Stimulated activated CD4-positive, alpha-beta T cell treated with anti-CD3 and anti-CD28 coated beads, Interleukin-1b, Interleukin-23, amount 100 ng/mL, for 4 hours (primary cell): ENCODE results near the gene CACNA1C.
A peak's percentile ranks its signal among the peaks of the same experiment; 100 is the strongest.

Experiments
- DNase-seq, 2 donors: peaks; one replicate each; pipeline ENCODE4 v3.0.0-alpha.2; 2020; ENCODE audit warnings: low read depth in 2 of 2

The CACNA1C gene

DNA sequence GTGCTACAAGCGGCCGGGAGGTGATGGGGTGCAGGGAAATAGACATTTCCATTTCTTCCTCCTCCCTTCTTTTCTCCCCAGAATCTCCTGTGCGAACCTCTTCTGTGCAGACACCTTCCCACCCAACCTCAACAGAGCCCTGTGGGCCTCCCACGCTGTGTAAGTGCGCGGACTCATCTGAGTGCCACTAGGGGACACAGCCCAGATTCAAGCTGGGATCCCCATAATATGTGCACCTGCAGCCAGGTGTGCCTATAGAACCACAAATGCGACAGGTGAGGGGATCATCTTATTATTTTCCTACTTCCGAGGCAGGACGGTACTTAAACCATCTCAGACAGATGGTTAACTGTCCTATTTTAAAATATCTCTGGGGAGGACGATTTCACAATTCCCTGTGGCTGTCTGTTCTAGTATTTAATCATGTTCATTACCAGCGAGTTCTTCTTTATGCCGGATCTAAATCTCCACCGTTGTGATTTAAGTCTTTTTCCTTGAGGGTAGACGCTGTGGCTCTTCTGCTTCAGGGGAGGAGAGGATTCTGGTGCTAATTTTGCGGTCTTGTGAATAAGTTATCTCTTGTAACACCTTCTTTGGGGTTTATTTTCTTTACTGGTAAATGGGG lies 17.2 kb upstream of the CACNA1C start:
- DNase-seq = no peak

DNA sequence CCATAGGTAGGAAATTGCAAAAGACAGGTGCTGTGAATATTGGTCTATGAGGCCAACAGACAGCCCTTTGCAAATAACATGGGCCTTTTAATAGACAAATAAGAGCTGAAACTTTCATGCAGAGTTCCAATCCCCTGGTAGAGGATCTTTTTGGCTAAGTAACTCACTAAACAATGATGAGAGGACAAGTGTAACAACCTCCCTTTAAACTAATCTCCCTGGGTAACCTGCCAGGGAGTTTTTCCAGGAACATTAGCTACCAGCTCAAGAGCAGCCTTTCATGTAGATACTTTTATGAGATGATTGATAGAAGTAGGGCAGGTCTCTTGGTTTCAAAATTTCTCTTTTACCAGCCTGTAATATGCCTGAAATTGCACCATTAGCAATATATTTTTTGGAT lies 13.8 kb upstream of the CACNA1C start:
- no peak for DNase-seq

DNA sequence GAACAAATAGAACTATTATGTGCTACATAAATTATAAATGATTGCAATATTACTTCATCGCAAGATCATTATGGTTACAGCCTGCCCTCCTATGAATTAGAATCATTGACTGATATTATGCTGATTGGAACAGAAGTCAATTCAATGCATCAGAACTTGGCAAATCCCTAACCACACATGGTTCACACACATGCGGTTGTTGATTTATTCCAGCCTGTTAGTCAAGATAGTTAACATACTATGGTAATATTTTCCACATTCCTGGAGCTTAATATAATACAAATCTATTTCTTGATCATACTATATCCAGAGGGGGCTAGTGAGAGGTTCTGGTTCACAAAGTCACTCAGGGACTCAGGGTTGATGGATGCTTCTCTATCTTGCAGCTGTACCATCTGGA lies 9.7 kb upstream of the CACNA1C start:
- DNase-seq = no peak

DNA sequence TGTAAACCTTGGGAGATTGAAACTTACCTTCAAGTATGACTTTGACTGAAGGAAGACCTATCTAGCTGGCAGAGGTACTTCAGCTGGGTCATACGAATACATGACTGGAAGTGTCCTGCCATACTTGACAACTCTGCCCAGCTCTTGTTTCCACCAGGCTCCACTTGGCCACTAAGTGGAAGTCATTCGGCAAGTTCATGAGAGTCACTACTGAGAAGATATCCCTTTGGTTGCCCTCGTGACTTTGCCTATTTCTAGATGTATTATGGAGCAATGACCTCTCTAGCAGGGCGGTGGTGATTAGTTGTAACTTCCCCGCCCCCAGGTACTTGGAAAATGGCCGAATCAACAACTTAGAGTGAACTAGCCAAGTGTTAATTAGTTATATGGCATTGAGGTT lies 8.6 kb upstream of the CACNA1C start:
- DNase-seq = no peak

DNA sequence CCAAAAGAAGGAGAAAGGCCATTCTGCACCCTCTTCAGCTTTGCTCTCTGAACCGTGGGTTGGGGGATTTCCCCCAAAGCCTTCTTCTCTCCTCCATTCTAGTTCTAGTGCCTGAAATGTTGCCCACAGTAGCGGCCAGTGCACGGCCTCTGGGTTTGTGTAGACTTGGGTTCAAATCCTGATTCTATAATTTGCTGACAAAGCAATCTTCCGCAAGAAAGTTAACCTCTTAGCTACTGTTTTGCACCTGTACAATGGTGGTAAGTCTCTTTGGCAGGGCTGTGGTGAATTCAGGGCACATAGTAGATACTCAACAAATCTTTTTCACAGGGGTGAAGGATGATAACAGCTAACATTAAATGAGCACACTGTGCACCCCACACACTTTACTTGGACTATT lies 5.8 kb upstream of the CACNA1C start:
- DNase-seq = no peak

DNA sequence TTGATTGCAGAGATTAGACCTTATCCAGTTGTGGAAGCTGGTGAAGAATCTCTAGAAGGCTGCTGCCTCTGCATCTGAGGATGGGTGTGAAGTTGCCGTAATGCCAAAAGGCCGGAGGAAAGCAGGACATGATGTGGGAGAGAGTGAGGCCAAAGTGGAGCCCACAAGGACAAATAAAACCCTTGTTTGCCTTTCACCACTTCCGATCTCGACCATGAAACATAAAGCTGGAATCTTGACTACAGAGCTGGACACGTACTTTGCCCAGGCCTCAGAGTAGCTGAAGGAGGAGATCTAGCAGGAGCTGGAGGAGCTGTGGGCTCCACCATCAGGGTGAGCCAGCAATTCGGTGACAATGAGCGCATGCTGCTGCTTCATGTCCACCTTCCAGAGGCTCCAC lies 5.0 kb upstream of the CACNA1C start:
- no peak for DNase-seq

DNA sequence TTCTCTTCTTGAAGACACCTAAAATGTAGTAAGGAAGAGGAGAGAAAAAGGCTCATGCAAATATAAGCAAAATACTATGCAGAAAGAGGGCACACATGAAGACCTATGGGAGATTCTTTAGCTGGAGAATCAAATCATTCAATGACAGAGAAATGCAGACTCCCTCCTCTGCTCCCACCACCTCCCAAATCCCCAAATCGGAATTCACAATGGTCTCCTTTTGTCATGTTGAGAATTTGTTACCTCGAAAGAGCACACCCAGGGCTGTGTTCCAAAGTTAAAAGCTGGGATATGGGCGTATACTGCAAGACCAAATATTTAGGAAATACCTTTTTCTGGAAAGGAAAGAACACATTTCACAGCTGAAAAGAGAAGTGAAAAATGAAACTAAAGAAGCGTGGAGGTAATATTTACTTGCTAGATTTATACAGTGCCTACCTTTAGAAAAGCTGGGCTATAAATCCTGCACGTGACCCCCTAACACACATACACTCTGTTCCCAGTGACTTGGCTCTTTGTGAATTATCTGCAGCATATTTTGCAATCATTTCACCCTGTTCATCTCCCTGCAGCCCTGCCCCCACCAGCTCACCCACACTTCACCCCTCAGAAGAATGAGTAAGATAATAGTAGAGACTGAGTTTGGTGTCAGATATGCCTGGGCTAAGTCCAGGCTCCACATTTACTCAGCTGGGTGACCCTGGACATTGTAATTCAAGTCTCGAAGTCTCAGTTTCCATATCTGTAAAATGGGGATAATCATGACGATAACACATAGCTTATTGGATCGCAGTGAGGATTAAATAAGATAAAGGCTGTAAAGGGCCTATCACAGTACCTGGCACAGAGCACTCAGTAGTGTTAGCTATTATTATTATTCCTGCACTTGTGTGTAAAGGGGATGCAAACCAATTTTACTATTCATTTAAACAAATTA lies 2.9 kb upstream of the CACNA1C start:
- DNase-seq = no peak

DNA sequence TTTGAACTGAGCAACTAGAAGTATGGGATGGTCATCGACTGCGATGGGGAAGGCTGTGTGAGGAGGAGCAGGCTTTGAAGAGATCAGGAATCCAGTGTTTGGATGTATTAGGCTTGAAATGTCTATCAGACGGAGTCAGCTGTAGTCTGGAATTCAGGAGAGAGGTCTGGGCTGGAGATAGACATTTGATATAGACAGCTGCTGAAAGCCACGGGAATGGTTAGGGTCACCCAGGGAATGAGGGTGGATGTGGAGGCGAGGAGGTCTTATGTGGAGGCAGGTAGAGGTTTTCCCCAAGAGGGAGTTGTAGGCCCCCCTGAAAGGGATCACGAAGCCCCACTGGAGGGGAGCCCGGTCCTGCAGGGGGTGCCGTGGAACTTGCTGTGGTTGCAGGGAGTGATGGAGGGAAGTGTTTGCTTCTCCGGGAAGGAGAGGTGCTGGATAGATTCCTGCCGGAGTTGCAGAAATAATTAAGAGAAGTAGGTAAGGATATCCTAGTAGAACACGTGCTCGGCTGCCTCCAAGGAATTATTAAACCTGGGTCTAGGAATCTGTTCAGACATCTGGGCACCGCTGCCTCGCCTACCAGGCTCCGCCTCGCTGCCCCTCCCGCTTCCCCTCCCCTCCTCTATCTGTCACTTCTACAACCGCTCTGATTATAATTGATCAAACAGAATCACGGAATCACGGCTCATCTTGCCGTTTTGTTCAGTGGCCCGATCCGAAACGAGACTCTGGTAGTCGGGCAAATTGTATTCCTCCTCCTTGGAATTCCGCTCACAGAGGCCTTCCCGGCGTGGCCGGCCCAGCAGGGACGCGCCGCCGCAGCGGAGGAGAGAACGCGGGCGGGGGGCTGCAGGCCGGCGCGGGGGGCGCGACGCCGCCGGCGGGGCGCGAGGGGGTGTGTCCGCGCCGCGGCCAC lies 826 bp upstream of the CACNA1C start:
- DNase-seq = no peak

DNA sequence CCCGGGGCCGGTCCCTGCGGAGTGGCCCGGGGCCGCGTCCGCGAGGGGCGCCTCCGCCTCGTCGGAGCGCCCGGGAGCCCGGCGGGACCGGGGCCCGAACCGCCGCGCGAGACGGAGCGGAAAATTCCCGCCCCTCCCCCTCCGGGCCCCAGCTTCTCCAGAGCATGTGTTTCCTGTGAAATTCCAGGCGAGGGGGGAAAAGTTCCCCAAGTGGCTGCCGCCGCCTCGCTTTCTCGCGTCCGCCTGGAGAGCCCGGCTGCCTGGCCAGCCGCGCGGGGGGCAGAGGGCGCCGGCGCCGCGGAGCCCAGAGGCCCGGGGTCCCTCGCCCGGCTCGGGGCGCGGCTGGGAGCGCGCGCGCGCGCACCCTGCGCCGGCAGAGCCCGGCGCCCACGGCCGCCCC lies 904 bp downstream of the CACNA1C start:
- no peak for DNase-seq

DNA sequence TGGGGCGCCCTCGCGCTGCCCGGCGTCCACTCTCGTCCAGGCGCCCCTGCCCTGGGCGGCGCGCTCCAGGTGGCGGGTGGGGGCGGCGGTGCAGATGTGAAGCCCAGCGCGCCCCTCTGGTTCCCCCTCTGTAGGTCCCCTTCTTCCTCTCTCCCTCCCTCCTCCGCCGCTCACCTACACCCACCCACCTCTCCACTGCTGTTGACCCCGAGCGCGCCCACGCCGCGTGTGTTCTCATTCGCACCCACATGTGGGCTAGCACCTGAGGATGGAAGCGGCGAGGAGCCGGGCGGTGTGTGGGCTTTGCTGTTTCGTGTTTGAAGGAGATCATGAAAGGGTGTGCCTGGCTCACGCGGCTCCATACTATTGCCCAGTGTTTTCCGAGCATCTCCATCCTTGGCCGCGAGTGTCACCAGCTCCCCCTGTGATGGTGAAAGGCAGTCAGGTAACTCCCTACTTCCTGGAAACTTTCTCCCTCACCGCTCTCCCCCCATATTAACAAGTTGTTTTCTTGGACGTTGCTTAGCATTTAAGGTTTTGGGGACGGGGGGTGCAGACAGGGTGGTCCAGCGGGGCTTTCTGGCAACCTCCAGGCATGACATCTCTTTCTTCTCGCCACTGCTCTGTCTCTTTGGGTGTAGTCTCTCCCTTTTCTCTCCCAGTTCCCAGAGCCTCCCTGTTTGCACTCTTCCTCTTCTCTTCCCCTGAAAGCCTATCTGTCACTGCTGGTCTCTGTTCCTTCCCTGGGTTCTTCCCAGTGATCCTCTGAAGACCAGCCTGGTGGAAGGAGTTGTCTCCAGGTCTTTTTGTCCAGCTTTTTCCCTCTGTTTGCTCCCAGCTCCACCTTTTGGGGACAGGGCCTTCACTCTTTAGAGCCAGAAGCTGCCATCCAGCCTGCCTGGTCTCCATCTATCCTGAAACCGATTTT lies 1.6 kb downstream of the CACNA1C start:
- no peak for DNase-seq

DNA sequence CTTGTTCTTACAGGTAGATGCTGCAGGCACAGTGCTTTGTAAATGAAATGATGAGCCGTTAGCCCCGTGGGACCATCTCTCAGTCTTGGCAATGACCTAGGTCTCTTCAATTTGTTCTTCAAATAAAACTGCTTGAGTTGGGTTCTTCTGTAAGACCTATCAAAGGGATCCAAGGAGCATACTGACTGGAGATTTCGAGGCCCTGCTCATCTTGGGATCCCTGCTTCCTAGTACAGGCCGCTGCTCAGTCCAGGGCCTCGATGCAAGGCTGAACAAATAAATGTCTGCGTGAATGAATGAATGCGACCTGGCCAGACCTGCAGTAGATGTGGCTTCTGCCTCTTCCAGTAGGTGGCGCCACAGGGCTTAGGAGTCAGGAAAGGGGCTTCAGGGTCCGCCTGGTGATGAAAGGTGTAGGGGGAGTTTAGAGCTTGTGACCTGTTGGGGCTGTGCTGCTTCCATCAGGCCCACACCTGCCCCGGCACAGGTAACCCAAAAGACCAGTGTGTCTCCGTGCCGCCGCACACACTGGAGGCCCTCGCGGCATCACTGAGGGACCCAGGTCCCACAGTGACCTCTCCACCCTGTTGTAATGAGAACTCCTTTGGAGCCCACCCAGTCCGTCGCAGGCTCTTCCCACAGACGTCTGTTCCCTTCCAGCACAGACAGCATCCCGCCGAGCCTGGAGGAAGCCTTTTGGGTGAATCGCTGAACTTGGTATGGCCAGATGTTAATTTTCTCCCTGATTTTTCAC lies 4.4 kb downstream of the CACNA1C start:
- peak in 1 of 2 donors; percentile 11 for DNase-seq

DNA sequence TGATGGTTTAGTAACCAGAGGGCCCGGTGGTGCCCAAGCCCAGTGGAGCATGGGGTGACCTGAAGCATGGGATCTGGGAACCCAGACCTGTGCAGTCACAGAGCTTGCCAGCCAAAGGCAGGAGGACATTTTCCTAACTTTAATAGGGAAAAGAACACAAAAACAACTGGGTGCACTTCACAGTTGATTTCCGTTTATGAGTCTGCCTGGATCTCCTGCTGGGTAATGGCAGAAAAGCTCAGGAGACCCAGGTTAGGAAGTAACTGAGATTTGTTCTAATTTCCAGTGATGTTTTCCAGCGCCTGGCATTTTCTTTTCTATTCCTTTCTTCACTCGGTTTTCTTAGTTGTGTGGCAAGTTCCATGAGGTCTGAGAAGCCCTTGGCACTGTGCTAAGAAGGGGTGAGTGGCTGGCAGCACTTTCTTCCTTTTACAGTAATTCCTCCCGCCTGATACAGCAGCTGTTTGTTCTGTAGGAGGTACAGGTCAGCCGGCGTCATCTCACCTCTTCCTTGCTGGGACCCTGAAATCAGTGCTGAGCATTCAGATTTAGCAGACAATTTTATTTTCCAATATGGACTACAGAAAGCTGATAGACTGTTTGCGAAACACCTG lies 5.1 kb downstream of the CACNA1C start:
- no peak for DNase-seq

DNA sequence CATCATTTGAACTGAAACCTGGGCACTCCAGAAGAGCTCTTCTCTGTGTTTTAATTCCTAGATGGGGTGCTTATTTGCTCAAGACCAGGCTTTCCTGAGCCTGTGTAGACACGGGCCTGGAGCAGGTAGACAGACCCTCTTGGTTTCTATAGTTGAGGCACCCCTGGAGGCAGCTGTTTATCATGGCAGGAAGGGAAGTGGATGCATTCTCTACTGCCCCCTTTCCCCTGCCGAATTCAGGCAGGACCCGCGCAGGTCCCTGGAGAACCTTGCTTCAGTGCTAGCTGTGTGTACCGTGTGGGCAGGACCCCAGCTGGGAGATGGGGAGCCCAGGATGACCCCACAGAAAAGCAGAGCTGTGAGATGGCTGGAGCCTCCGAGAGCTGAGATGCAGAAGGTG lies 6.0 kb downstream of the CACNA1C start:
- no peak for DNase-seq

DNA sequence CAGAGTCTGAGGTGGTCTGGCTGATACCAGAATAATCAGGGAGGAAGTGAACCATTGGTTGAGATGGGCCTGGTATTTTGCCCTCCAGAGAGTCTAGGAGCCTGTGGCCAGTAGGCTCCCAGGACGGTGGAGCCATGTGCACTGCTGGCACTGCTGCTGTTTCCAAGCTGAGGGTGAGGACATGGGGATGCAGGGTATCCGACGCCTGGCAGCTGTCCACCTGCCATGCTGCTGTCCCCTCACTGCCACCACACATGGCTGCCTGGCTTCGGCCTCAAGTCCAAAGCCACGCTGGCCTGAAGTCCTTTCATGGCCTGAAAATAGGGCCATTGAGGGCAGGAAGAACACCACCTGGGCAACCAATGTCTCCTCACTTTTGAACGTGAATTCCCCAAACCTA lies 8.6 kb downstream of the CACNA1C start:
- no peak for DNase-seq

DNA sequence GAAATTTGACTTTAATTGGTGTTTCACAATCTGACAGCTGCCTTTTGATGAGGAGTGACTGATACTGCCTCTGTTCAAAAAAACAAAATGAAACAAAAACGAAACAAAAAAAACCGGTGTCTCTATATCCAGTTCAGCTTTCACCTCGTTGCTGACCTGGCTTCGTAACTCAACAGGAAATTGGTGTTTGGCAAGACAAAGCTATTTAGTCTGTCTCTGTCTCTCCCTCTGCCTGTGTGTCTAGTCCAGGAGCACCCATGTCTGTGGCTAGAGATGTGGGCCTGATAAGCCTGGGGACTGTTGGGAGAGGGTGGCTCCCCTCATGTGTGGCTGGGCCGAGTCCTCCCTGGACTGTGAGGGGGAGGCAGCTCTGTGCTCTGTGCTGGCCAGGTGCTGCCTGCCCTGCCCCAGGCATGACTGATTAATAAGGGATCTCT lies 11.3 kb downstream of the CACNA1C start:
- DNase-seq = no peak

DNA sequence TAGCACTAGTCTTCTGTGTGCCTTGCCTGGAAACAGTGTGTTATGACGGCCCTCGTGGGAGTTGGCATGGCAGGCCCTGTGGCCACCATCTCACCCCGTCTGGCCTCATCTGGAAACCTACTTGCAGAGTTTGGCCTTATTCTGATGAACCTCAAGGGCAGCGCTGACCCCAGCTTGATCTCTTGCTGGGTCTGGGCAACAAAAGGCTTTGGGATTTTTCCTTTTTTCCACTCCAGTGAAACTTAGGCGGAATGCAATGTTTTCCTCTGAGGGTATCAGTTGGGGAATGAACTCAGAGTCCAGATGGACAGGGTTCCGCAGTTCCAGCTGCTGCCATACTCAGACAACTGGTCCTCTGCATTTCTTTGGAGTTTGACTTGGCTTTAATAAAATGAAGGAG lies 15.9 kb downstream of the CACNA1C start:
- no peak for DNase-seq

DNA sequence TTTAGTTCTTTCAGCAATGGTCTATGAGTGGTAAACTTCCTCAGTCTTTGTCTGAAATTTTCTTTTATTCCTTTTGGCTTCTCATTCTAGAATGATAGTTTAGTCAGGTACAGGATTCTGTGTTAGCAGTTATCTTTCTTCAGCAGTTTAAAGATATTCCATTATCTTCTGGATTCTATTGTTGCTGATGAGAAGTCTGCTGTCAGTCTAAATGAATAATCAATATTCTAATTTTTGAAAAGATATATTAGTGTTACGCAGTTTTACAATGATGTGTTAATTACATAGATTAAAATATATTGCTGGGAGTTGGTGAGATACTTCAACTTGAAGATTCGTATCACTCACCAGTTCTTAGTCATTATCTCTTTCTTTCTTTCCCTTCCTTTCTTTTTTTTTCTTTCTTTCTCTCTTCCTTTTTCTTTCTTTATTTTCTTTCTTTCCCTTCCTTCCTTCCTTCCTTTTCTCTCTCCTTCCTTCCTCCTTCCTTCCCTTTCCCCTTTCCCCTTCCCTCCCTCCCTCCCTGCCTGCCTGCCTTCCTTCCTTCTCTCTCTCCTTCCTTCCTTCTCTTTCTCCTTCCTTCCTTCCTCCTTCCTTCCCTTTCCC lies 17.8 kb downstream of the CACNA1C start:
- DNase-seq = no peak

DNA sequence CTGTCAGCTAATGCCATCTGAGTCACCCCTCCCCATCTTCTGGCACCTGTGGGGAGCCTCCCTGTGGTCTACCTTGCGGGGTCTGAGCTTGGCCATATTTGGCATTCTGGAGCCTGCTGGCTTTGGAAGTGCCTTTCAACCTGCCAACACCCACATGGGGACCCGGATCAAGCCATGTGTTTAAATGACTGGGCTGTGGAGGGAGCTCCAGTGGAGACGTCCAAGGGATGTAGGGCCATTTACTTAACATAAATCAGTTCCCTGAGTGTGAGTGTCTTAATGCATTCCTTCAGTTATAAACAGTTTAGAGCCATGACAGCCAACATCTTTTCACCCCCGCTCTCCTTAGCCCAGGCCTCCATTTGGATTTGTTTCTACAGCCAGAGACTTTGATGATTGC lies 22.0 kb downstream of the CACNA1C start:
- no peak for DNase-seq

DNA sequence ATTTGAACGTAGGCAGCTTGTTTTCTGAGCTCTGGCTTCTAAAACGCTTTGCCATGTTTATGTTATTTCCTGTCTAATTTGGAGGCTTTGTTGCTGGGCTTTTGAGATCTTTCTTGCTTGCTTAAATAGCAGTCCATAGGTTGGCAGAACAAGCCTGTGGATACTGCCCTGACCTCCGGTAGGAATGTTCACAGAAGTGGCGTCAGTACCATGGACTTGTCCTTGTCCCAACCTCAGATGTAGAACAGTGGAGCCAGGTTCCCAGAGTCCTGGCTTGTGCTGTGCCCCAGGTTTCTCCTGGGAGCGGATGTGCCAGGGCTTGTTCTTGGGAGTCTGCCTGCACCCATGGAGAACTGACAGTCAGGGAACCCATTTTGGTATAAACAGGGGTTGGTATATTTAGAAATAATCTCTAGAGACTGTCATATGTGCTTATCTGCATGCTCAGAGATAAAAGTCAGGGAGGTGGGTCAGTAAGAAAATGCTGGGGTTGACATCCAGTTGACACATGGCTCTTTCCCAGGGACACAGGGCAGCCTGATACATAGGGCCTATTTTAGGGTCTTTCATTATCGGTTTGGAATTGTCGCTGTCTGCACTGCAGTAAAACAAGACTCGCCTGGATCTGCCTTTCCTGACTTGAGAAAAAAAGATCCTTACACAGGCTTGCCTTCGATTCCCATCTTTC lies 22.9 kb downstream of the CACNA1C start:
- no peak for DNase-seq
